Naive thymus-derived CD4-positive, alpha-beta T cell (primary cell): ENCODE data around the gene CCDC74A. TPM values are rescaled to one million over a fixed set of nuclear protein-coding genes. Genes with fewer than 3 reads are reported as not detected.
"Not testable (repeated sequence)": the region's sequence is repeated elsewhere in the genome, so short reads cannot be mapped to it uniquely, and the experiment has no call there.

Source experiments
- ATAC-seq: fragments of 150-1000 bp; cut with Tn5 transposase; 2 replicates; pipeline ENCODE4 v1.10.0; 2021; ENCODE audit warnings: mild to moderate bottlenecking, moderate library complexity
- CTCF ChIA-PET: fragments of 350-600 bp; sonication (Branson Sonifier 250); formaldehyde crosslinking; loops from one replicate; lab custom pipeline; 2021; ENCODE audit warnings: antibody characterized with exemption; lab: Charles Lee
- POLR2A ChIA-PET: fragments of 350-600 bp; sonication (Branson Sonifier 250); formaldehyde crosslinking; loops from one replicate; lab custom pipeline; 2021; ENCODE audit warnings: antibody characterized with exemption, inconsistent platforms; lab: Charles Lee
- DNase-seq, 9 donors: peaks; one replicate each; pipeline versions ENCODE4 v3.0.0 to v3.0.0-alpha.2; 2020 to 2022; ENCODE audit warnings: mixed read lengths in 1 of 9
- H3K27ac ChIP-seq: one replicate; pipeline ENCODE4 v1.7.0; 2013; ENCODE audit warnings: mild to moderate bottlenecking, low read depth, low read length, moderate library complexity
- H3K27me3 ChIP-seq, 2 donors: one replicate each; pipeline ENCODE4 v1.7.0; 2013; ENCODE audit warnings: low read length in 2 of 2, mild to moderate bottlenecking in 2 of 2, moderate library complexity in 2 of 2; ENCODE audit not compliant: control insufficient read depth in 2 of 2, insufficient read depth in 2 of 2
- H3K36me3 ChIP-seq, 3 experiments: 1 replicate in 2 of 3; 2 replicates in 1 of 3; pipeline ENCODE4 v1.7.0; 2013; ENCODE audit warnings: low read length in 3 of 3, mild to moderate bottlenecking in 3 of 3, moderate library complexity in 1 of 3; ENCODE audit not compliant: insufficient read depth in 3 of 3, control insufficient read depth in 2 of 3
- H3K4me1 ChIP-seq, 2 donors: one replicate each; pipeline ENCODE4 v1.7.0; 2013; ENCODE audit warnings: low read length in 2 of 2, mild to moderate bottlenecking in 2 of 2, moderate library complexity in 1 of 2; ENCODE audit not compliant: control insufficient read depth in 2 of 2, insufficient read depth in 2 of 2
- H3K4me3 ChIP-seq: 2 replicates; pipeline ENCODE4 v1.7.0; 2013; ENCODE audit warnings: mild to moderate bottlenecking, low read length
- H3K9me3 ChIP-seq, 3 experiments: 1 replicate in 2 of 3; 2 replicates in 1 of 3; pipeline ENCODE4 v1.7.0; 2013; ENCODE audit warnings: low read length in 3 of 3; ENCODE audit not compliant: control insufficient read depth in 2 of 3
- H3K27ac Mint-ChIP-seq, 9 donors: one replicate each; pipeline ENCODE4 v1.8.0; 2020 to 2022; ENCODE audit warnings: mixed read lengths in 9 of 9, mild to moderate bottlenecking in 8 of 9, moderate library complexity in 5 of 9, inconsistent platforms in 2 of 9
- H3K27me3 Mint-ChIP-seq, 5 donors: one replicate each; pipeline ENCODE4 v1.8.0; 2021 to 2022; ENCODE audit warnings: mixed read lengths in 5 of 5, mild to moderate bottlenecking in 1 of 5
- H3K36me3 Mint-ChIP-seq, 5 donors: one replicate each; pipeline ENCODE4 v1.8.0; 2020 to 2022; ENCODE audit warnings: mixed read lengths in 5 of 5, mild to moderate bottlenecking in 3 of 5, inconsistent platforms in 1 of 5
- H3K4me1 Mint-ChIP-seq, 7 donors: one replicate each; pipeline ENCODE4 v1.8.0; 2020 to 2022; ENCODE audit warnings: mixed read lengths in 7 of 7, mild to moderate bottlenecking in 3 of 7, inconsistent platforms in 1 of 7
- H3K4me3 Mint-ChIP-seq, 10 donors: one replicate each; pipeline ENCODE4 v1.8.0; 2020 to 2022; ENCODE audit warnings: mild to moderate bottlenecking in 10 of 10, mixed read lengths in 10 of 10, moderate library complexity in 6 of 10, inconsistent platforms in 2 of 10
- H3K9me3 Mint-ChIP-seq, 11 donors: one replicate each; pipeline ENCODE4 v1.8.0; 2020 to 2022; ENCODE audit warnings: mixed read lengths in 11 of 11, mild to moderate bottlenecking in 4 of 11, inconsistent platforms in 1 of 11, moderate library complexity in 1 of 11
- intact Hi-C, 2 donors: fragments of 100-400 bp; cut with micrococcal nuclease; formaldehyde crosslinking; loops; one replicate each; pipeline ENCODE4 v1.15.1; 2023
- polyA plus RNA-seq, 2 donors: library from polyadenylated mRNA; unstranded; fragments of 300-500 nt; fragmentation: Illumina TruSeq; gene quantifications; one replicate each; pipeline ENCODE4 v1.2.3, GENCODE V29; 2021
- total RNA-seq, 6 experiments: library from RNA in 5 of 6; stranded (reverse) in 5 of 6; gene quantifications; 1 replicate in 5 of 6; 2 replicates in 1 of 6; pipeline ENCODE4 v1.2.3 and lab custom pipeline; 2021 to 2026

Gene CCDC74A
- total and polyA plus RNA-seq, 7 experiments from 2014 or later = 0.38 to 2.4 (median 0.71) TPM; not detected in 3

- peaks cover 0 to 41% (median 0%) of the 10 kb centered on the region in 3 experiments for H3K36me3 ChIP-seq
- peaks cover 10 to 40% (median 24%) of the 10 kb centered on the region in 7 donors for H3K4me1 Mint-ChIP-seq
- ATAC-seq, H3K4me3 Mint-ChIP-seq, H3K4me1 ChIP-seq, POLR2A ChIA-PET, H3K4me3 ChIP-seq, H3K9me3 ChIP-seq, CTCF ChIA-PET, DNase-seq, H3K27ac ChIP-seq, H3K27me3 Mint-ChIP-seq, H3K27me3 ChIP-seq, H3K9me3 Mint-ChIP-seq: not testable (repeated sequence)
- peaks cover 5 to 28% (median 5%) of the 10 kb centered on the region in 5 donors for H3K36me3 Mint-ChIP-seq
- intact Hi-C loops = loop anchor here (10.0 kb wide), 2 partner anchors 674 to 1124 kb away; no protein-coding TSS in a partner anchor
- peak overlapping the region in 1 of 9 donors; percentile 34 for H3K27ac Mint-ChIP-seq
Observed at GRCh38 chr2:131498321-131498973, 29.2 kb upstream of the CCDC74A start.

DNA sequence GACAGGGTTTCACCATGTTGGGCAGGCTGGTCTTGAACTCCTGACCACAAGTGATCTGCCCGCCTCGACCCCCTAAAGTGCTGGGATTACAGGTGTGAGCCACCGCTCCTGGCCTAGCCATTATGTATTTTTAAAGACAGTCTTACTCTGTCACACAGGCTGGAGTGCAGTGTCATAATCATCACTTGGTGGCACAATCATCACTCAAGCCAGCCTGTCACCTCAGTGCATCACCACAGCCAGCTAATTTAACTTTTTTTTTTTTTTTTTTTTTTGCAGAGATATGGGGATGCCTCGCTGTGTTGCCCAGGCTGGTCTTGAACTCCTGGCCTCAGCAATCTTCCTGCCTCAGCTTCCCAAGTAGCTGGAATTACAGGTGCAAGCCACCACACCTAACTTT is 24.1 kb upstream of the CCDC74A start:
- peak overlapping the region in 1 of 9 donors; percentile 84 for H3K27ac Mint-ChIP-seq
- H3K4me3 Mint-ChIP-seq = peak overlapping the region in 1 of 10 donors; percentile 33
- H3K9me3 ChIP-seq, CTCF ChIA-PET, intact Hi-C loops, H3K4me1 ChIP-seq, H3K27ac ChIP-seq, DNase-seq, H3K4me3 ChIP-seq, H3K27me3 Mint-ChIP-seq, H3K9me3 Mint-ChIP-seq, H3K27me3 ChIP-seq: not testable (repeated sequence)
- POLR2A ChIA-PET = interaction anchor here (1.3 kb wide), 1 partner anchor 11 kb away, joined by 6 read pairs; no protein-coding TSS in a partner anchor
- peaks cover 0 to 45% (median 11%) of the 10 kb centered on the region in 5 donors for H3K36me3 Mint-ChIP-seq
- H3K36me3 ChIP-seq = peaks cover 0 to 68% (median 6%) of the 10 kb centered on the region in 3 experiments
- H3K4me1 Mint-ChIP-seq = peaks cover 0 to 22% (median 0%) of the 10 kb centered on the region in 7 donors
- peak; percentile 23 for ATAC-seq

- POLR2A ChIA-PET, H3K9me3 ChIP-seq, H3K4me3 ChIP-seq, H3K4me1 ChIP-seq, H3K27me3 Mint-ChIP-seq, H3K9me3 Mint-ChIP-seq, H3K27ac ChIP-seq, DNase-seq, H3K27me3 ChIP-seq, CTCF ChIA-PET: not testable (repeated sequence)
- Mint-ChIP-seq H3K36me3 (peaks cover 0 to 46% (median 11%) of the 10 kb centered on the region in 5 donors), H3K27ac (peak overlapping the region in 1 of 9 donors; percentile 91), H3K4me3 (peak overlapping the region in 1 of 10 donors; percentile 68), H3K4me1 (peaks cover 0 to 20% (median 0%) of the 10 kb centered on the region in 7 donors)
- peaks cover 0 to 74% (median 7%) of the 10 kb centered on the region in 3 experiments for H3K36me3 ChIP-seq
- peak; percentile 60 for ATAC-seq
- intact Hi-C loops = loop anchor here in 1 of 2 donors (1.0 kb wide), 1 partner anchor 11 kb away; no protein-coding TSS in a partner anchor
Observed at GRCh38 chr2:131504082-131504750, 23.5 kb upstream of the CCDC74A start.

DNA sequence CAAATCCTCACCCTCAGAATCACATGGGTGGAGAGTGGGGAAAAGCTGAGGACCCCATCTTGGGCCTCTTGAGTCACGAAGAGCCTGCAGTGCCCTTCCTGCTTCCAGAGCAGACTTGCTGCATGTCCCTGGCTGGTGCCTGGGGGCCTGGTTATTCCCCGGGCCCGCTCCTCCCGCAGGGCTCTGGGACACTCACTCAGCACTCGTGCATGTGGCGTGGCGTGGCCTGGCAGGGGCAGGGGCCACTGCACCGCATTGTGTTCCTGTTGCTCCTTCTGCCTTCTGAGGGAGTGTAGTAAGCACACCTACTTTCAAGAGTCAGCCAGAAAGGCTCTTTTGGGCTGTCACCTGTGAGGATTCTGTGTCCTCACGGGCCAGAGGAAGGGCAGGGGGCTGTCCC is 18.1 kb upstream of the CCDC74A start:
- H3K27ac Mint-ChIP-seq = no peak overlapping the region
- Histone ChIP-seq H3K27me3 (no peaks in the 10 kb centered on the region), H3K4me3 (no peak overlapping the region), H3K9me3 (no peaks in the 10 kb centered on the region), H3K4me1 (no peaks in the 10 kb centered on the region), H3K36me3 (peaks cover 0 to 79% (median 7%) of the 10 kb centered on the region in 3 experiments), H3K27ac (no peak overlapping the region)
- no peaks in the 10 kb centered on the region for H3K27me3 Mint-ChIP-seq
- CTCF ChIA-PET = interaction anchor here (0.6 kb wide), 1 partner anchor 164 kb away, joined by 3 read pairs; no protein-coding TSS in a partner anchor
- no peak overlapping the region for H3K4me3 Mint-ChIP-seq
- H3K36me3 Mint-ChIP-seq = peaks cover 4 to 36% (median 7%) of the 10 kb centered on the region in 5 donors
- H3K4me1 Mint-ChIP-seq = peaks cover 0 to 20% (median 2%) of the 10 kb centered on the region in 7 donors
- peaks cover 0 to 2% (median 0%) of the 10 kb centered on the region in 11 donors for H3K9me3 Mint-ChIP-seq
- intact Hi-C loops = no loop called here
- DNase-seq = no peak
- POLR2A ChIA-PET = no interaction called here
- ATAC-seq = no peak

DNA sequence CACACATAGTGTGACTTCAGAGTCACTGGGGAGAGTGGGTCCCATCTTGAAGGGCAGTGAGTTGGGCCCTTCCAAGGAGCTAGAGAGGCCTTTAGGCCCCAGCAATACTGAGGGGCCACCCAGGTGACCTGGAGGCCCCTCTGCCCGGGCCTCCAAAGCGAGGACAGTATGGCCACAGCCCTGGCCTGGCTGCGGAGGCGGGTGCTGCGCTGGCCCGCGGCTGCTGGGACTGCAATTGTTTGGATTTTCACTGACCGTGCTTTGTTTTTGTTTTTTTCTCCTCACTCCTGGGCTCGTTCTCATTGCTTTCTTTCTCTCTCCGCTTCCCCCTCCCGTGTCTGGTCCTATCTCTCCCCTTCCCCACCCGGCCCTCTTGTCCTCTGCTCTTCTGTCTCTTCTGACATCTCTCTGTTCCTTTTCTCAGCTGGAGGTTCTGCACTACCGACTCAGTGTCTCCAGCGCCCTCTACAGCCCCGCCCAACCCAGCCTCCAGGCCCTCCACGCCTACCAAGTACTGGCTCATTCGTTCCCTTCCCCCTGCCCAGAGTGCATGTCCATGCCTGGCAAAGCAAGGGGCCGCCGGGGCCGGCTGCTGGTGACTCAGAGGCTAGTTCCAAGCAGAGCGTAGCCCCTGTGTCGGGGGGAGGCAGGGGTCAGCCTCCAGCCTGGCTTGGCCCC is 16.3 kb upstream of the CCDC74A start:
- POLR2A ChIA-PET, H3K27me3 ChIP-seq, H3K9me3 ChIP-seq, H3K4me1 ChIP-seq, H3K27ac Mint-ChIP-seq, H3K27me3 Mint-ChIP-seq, intact Hi-C loops, H3K4me3 ChIP-seq, H3K27ac ChIP-seq, H3K9me3 Mint-ChIP-seq, H3K4me3 Mint-ChIP-seq, DNase-seq, CTCF ChIA-PET, ATAC-seq: not testable (repeated sequence)
- Mint-ChIP-seq H3K36me3 (peaks cover 4 to 26% (median 7%) of the 10 kb centered on the region in 5 donors), H3K4me1 (peaks cover 0 to 14% (median 2%) of the 10 kb centered on the region in 7 donors)
- H3K36me3 ChIP-seq = peaks cover 0 to 67% (median 7%) of the 10 kb centered on the region in 3 experiments

DNA sequence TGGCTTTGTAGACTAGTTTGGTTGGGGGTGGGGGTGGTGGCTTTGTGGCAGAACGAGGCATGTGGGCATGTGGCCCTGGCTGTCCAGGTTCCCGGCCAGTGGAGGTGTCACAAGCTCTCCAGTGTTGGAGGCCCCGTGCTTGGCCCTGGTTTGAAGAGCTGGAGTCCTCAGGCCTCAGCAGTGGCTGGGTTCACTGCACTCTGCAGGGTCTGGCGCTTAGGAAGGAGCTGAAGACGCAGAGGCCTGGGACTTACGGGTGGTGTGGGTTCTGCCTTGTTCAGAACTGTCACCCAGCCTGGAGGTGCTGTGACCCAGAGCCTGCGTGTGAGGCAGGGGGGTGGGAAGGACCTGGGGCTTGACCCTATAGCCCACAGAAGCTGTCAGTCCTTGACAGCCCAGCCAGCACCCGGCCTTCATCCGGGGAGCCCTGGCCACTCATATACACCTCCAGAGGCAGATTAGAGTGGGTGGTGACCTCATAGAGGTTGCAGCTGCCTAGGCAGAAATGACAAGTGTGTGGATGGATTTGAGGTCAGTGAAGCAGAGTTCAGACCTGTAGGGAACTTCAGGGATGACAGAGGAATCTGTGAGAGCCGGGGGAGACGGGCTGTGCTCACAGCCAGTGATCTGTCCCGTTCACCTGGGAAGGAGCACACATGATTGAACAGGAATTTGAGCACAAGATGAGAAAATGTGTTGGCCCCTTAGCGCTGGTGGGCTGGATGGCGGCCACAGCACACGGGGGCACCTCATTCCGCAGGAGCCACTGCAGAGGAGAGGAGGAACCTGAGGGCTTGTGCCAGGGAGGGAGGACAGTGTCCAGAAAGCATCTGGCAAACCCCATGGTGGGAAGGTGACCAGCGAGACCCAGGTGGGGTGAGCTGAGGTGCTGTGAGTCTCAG is 15.5 kb upstream of the CCDC74A start:
- intact Hi-C loops, H3K9me3 Mint-ChIP-seq, CTCF ChIA-PET, H3K27me3 ChIP-seq, H3K27ac ChIP-seq, H3K27me3 Mint-ChIP-seq, H3K4me3 ChIP-seq, POLR2A ChIA-PET, ATAC-seq, H3K9me3 ChIP-seq, DNase-seq, H3K4me1 ChIP-seq: not testable (repeated sequence)
- peak overlapping the region in 1 of 10 donors; percentile 42 for H3K4me3 Mint-ChIP-seq
- peaks cover 2 to 22% (median 5%) of the 10 kb centered on the region in 5 donors for H3K36me3 Mint-ChIP-seq
- peaks cover 0 to 67% (median 7%) of the 10 kb centered on the region in 3 experiments for H3K36me3 ChIP-seq
- H3K4me1 Mint-ChIP-seq = peaks cover 0 to 14% (median 2%) of the 10 kb centered on the region in 7 donors
- H3K27ac Mint-ChIP-seq = peak overlapping the region in 2 of 9 donors; percentile 38 to 55
